CD4-positive, CD25-positive, alpha-beta regulatory T cell (primary cell): ENCODE results near the gene FILIP1L. TPM values are rescaled to one million over a fixed set of nuclear protein-coding genes. Genes with fewer than 3 reads are reported as not detected.

Source experiments
- ATAC-seq, 2 donors: fragments of 150-1000 bp; cut with Tn5 transposase; one replicate each; pipeline ENCODE4 v1.10.0; 2021; ENCODE audit warnings: low read depth in 2 of 2, moderate number of reproducible peaks in 2 of 2, moderate library complexity in 1 of 2
- DNase-seq, 3 donors: peaks; one replicate each; pipeline versions ENCODE4 v3.0.0 to v3.0.0-alpha.2; 2012 to 2022; ENCODE audit warnings: mixed read lengths in 1 of 3
- H3K27ac ChIP-seq: one replicate; pipeline ENCODE4 v1.7.0; 2013; ENCODE audit warnings: mild to moderate bottlenecking, low read length; ENCODE audit not compliant: insufficient read depth, poor library complexity, severe bottlenecking
- H3K27me3 ChIP-seq: one replicate; pipeline ENCODE4 v1.7.0; 2013; ENCODE audit warnings: low read length; ENCODE audit not compliant: control insufficient read depth, insufficient read depth
- H3K36me3 ChIP-seq: one replicate; pipeline ENCODE4 v1.7.0; 2013; ENCODE audit warnings: mild to moderate bottlenecking, low read length, moderate library complexity; ENCODE audit not compliant: control insufficient read depth, insufficient read depth
- H3K4me1 ChIP-seq: 2 replicates; pipeline ENCODE4 v1.7.0; 2013; ENCODE audit warnings: mild to moderate bottlenecking, low read length; ENCODE audit not compliant: insufficient read depth, control insufficient read depth, poor library complexity, severe bottlenecking
- H3K4me3 ChIP-seq: one replicate; pipeline ENCODE4 v1.7.0; 2013; ENCODE audit warnings: low read depth, mild to moderate bottlenecking, low read length, moderate library complexity
- H3K9me3 ChIP-seq, 2 experiments: 1 replicate in 1 of 2; 2 replicates in 1 of 2; pipeline ENCODE4 v1.7.0; 2013; ENCODE audit warnings: low read length in 2 of 2, mild to moderate bottlenecking in 1 of 2, moderate library complexity in 1 of 2; ENCODE audit not compliant: control insufficient read depth in 2 of 2
- H3K27ac Mint-ChIP-seq, 3 donors: one replicate each; pipeline ENCODE4 v1.8.0; 2020 to 2022; ENCODE audit warnings: mild to moderate bottlenecking in 3 of 3, mixed read lengths in 3 of 3, moderate library complexity in 2 of 3
- H3K27me3 Mint-ChIP-seq: one replicate; pipeline ENCODE4 v1.8.0; 2022; ENCODE audit warnings: mild to moderate bottlenecking, mixed read lengths
- H3K36me3 Mint-ChIP-seq: one replicate; pipeline ENCODE4 v1.8.0; 2020; ENCODE audit warnings: mixed read lengths
- H3K4me1 Mint-ChIP-seq, 4 donors: one replicate each; pipeline ENCODE4 v1.8.0; 2020 to 2022; ENCODE audit warnings: mixed read lengths in 4 of 4, mild to moderate bottlenecking in 1 of 4
- H3K4me3 Mint-ChIP-seq, 4 donors: one replicate each; pipeline ENCODE4 v1.8.0; 2020 to 2022; ENCODE audit warnings: mild to moderate bottlenecking in 4 of 4, mixed read lengths in 4 of 4, moderate library complexity in 3 of 4
- H3K9me3 Mint-ChIP-seq, 7 donors: one replicate each; pipeline ENCODE4 v1.8.0; 2020 to 2022; ENCODE audit warnings: mixed read lengths in 7 of 7, mild to moderate bottlenecking in 3 of 7, moderate library complexity in 2 of 7
- polyA plus RNA-seq, 4 donors: library from polyadenylated mRNA; unstranded; fragments of 300-500 nt; fragmentation: Illumina TruSeq; gene quantifications; one replicate each; pipeline ENCODE4 v1.2.3, GENCODE V29; 2021
- total RNA-seq: library from RNA; stranded (reverse); gene quantifications from one replicate; pipeline ENCODE4 v1.2.3, GENCODE V29; 2022

Gene FILIP1L
- total and polyA plus RNA-seq, 5 donors from 2014 or later, result 0.37 to 1.0 (median 0.65) TPM; not detected in 2

GRCh38 chr3:99902091-99902490 is 212.2 kb downstream of the FILIP1L start:
- no peaks in the 10 kb centered on the region for H3K27me3 ChIP-seq
- no peak overlapping the region for H3K4me3 ChIP-seq
- H3K27ac ChIP-seq, result no peak overlapping the region
- H3K4me1 ChIP-seq, result no peaks in the 10 kb centered on the region
- Mint-ChIP-seq H3K9me3 (no peaks in the 10 kb centered on the region), H3K27ac (no peak overlapping the region), H3K4me1 (peaks cover 0 to 15% (median 9%) of the 10 kb centered on the region in 4 donors), H3K27me3 (no peaks in the 10 kb centered on the region), H3K4me3 (no peak overlapping the region), H3K36me3 (peaks cover 10% of the 10 kb centered on the region)
- H3K9me3 ChIP-seq, result no peaks in the 10 kb centered on the region
- DNase-seq (no peak), ATAC-seq (no peak)
- H3K36me3 ChIP-seq, result no peaks in the 10 kb centered on the region

- DNase-seq (no peak), ATAC-seq (no peak)
Measured at GRCh38 chr3:99901200-99901926, 212.9 kb downstream of the FILIP1L start.

GRCh38 chr3:99900248-99900647 is 214.1 kb downstream of the FILIP1L start:
- H3K27ac ChIP-seq, result no peak overlapping the region
- H3K4me1 ChIP-seq, result no peaks in the 10 kb centered on the region
- H3K27me3 Mint-ChIP-seq, result no peaks in the 10 kb centered on the region

More at GRCh38 chr3:99901200-99901926, 212.9 kb downstream of the FILIP1L start:
- peaks cover 10% of the 10 kb centered on the region for H3K36me3 Mint-ChIP-seq
- H3K4me3 ChIP-seq, result no peak overlapping the region
- H3K36me3 ChIP-seq, result no peaks in the 10 kb centered on the region
- no peaks in the 10 kb centered on the region for H3K27me3 ChIP-seq
- no peaks in the 10 kb centered on the region for H3K4me1 ChIP-seq
- no peaks in the 10 kb centered on the region for H3K9me3 ChIP-seq
- H3K27ac Mint-ChIP-seq, result no peak overlapping the region
- no peaks in the 10 kb centered on the region for H3K27me3 Mint-ChIP-seq
- peaks cover under 1 to 15% (median 9%) of the 10 kb centered on the region in 4 donors for H3K4me1 Mint-ChIP-seq
- no peak overlapping the region for H3K27ac ChIP-seq
- no peak overlapping the region for H3K4me3 Mint-ChIP-seq
- no peaks in the 10 kb centered on the region for H3K9me3 Mint-ChIP-seq

GRCh38 chr3:99899603-99900002 is 214.7 kb downstream of the FILIP1L start:
- no peak overlapping the region for H3K4me3 Mint-ChIP-seq
- H3K4me1 Mint-ChIP-seq, result peaks cover 7 to 26% (median 11%) of the 10 kb centered on the region in 4 donors
- Histone ChIP-seq H3K4me1 (no peaks in the 10 kb centered on the region), H3K4me3 (no peak overlapping the region), H3K27ac (no peak overlapping the region), H3K9me3 (no peaks in the 10 kb centered on the region), H3K36me3 (no peaks in the 10 kb centered on the region), H3K27me3 (no peaks in the 10 kb centered on the region)
- H3K36me3 Mint-ChIP-seq, result peaks cover 8% of the 10 kb centered on the region
- ATAC-seq (no peak), DNase-seq (no peak)
- no peak overlapping the region for H3K27ac Mint-ChIP-seq
- H3K27me3 Mint-ChIP-seq, result no peaks in the 10 kb centered on the region
- no peaks in the 10 kb centered on the region for H3K9me3 Mint-ChIP-seq

More at GRCh38 chr3:99900248-99900647, 214.1 kb downstream of the FILIP1L start:
- DNase-seq (no peak), ATAC-seq (no peak)
- Mint-ChIP-seq H3K9me3 (no peaks in the 10 kb centered on the region), H3K36me3 (peaks cover 10% of the 10 kb centered on the region), H3K4me1 (peaks cover 6 to 24% (median 11%) of the 10 kb centered on the region in 4 donors), H3K27ac (no peak overlapping the region), H3K4me3 (no peak overlapping the region)
- H3K27me3 ChIP-seq, result no peaks in the 10 kb centered on the region
- H3K36me3 ChIP-seq, result no peaks in the 10 kb centered on the region
- no peak overlapping the region for H3K4me3 ChIP-seq
- no peaks in the 10 kb centered on the region for H3K9me3 ChIP-seq

- no peaks in the 10 kb centered on the region for H3K9me3 Mint-ChIP-seq
- H3K4me3 Mint-ChIP-seq, result no peak overlapping the region
- H3K27ac Mint-ChIP-seq, result peak overlapping the region in 1 of 3 donors; percentile 45
- peaks cover 7 to 30% (median 7%) of the 10 kb centered on the region in 4 donors for H3K4me1 Mint-ChIP-seq
- H3K4me3 ChIP-seq, result no peak overlapping the region
- no peaks in the 10 kb centered on the region for H3K36me3 ChIP-seq
- no peak overlapping the region for H3K27ac ChIP-seq
- no peaks in the 10 kb centered on the region for H3K9me3 ChIP-seq
- no peak for ATAC-seq
- no peaks in the 10 kb centered on the region for H3K27me3 ChIP-seq
- H3K27me3 Mint-ChIP-seq, result no peaks in the 10 kb centered on the region
- no peaks in the 10 kb centered on the region for H3K4me1 ChIP-seq
- H3K36me3 Mint-ChIP-seq, result peaks cover 11% of the 10 kb centered on the region
- DNase-seq, result no peak
Measured at GRCh38 chr3:99896482-99896881, 217.8 kb downstream of the FILIP1L start.

- no peaks in the 10 kb centered on the region for H3K4me1 ChIP-seq
- H3K27ac ChIP-seq, result no peak overlapping the region
- ATAC-seq, result no peak
- H3K9me3 ChIP-seq, result no peaks in the 10 kb centered on the region
- Mint-ChIP-seq H3K36me3 (peaks cover 11% of the 10 kb centered on the region), H3K4me3 (no peak overlapping the region), H3K9me3 (no peaks in the 10 kb centered on the region), H3K4me1 (peaks cover 4 to 28% (median 5%) of the 10 kb centered on the region in 4 donors), H3K27me3 (no peaks in the 10 kb centered on the region), H3K27ac (no peak overlapping the region)
- no peaks in the 10 kb centered on the region for H3K27me3 ChIP-seq
- H3K4me3 ChIP-seq, result no peak overlapping the region
- no peaks in the 10 kb centered on the region for H3K36me3 ChIP-seq
- no peak for DNase-seq
Measured at GRCh38 chr3:99895703-99896441, 218.4 kb downstream of the FILIP1L start.

- Mint-ChIP-seq H3K4me3 (no peak overlapping the region), H3K9me3 (no peaks in the 10 kb centered on the region), H3K36me3 (peaks cover 11% of the 10 kb centered on the region), H3K4me1 (peaks cover 4 to 26% (median 8%) of the 10 kb centered on the region in 4 donors), H3K27me3 (no peaks in the 10 kb centered on the region), H3K27ac (no peak overlapping the region)
- ATAC-seq (no peak), DNase-seq (no peak)
- H3K36me3 ChIP-seq, result no peaks in the 10 kb centered on the region
- H3K9me3 ChIP-seq, result no peaks in the 10 kb centered on the region
- no peak overlapping the region for H3K4me3 ChIP-seq
- H3K4me1 ChIP-seq, result no peaks in the 10 kb centered on the region
- no peak overlapping the region for H3K27ac ChIP-seq
- no peaks in the 10 kb centered on the region for H3K27me3 ChIP-seq
Measured at GRCh38 chr3:99895131-99895696, 219.1 kb downstream of the FILIP1L start.
